GM12878 (cell line): ENCODE data around the gene CABLES1. TPM values are rescaled to one million over a fixed set of nuclear protein-coding genes. Genes with fewer than 3 reads are reported as not detected.

Experiments
- ASH2L ChIP-seq: fragments of 300-600, 200-600 bp; sonication (generic); IDR thresholded peaks from 2 replicates; pipeline ENCODE4 v1.6.1; 2017; ENCODE audit warnings: low read depth, mild to moderate bottlenecking, borderline replicate concordance
- BACH1 ChIP-seq: fragments of 450-650 bp; IDR thresholded peaks from 2 replicates; pipeline ENCODE4 v1.6.1; 2017; ENCODE audit warnings: mild to moderate bottlenecking, borderline replicate concordance
- CEBPB ChIP-seq, 2 experiments: fragments of 150-350 bp in 1 of 2; IDR thresholded peaks; 2 replicates each; pipeline ENCODE4 v1.6.1; 2012 to 2014; ENCODE audit warnings: low read depth in 2 of 2, low read length in 2 of 2, borderline replicate concordance in 1 of 2, inconsistent platforms in 1 of 2
- CREB1 ChIP-seq: IDR thresholded peaks from 2 replicates; pipeline ENCODE4 v1.6.1; 2012; ENCODE audit warnings: low read depth, mild to moderate bottlenecking, inconsistent platforms
- FOXK2 ChIP-seq: fragments of 450-650 bp; IDR thresholded peaks from 2 replicates; pipeline ENCODE4 v1.6.1; 2017; ENCODE audit warnings: mild to moderate bottlenecking, moderate library complexity
- GABPA ChIP-seq: IDR thresholded peaks from 2 replicates; pipeline ENCODE4 v1.6.1; 2014; ENCODE audit warnings: antibody characterized with exemption, low read depth, mild to moderate bottlenecking, inconsistent platforms
- HDGF ChIP-seq: fragments of 450-650 bp; IDR thresholded peaks from 2 replicates; pipeline ENCODE4 v1.6.1; 2016; ENCODE audit warnings: antibody characterized with exemption
- IRF4 ChIP-seq: IDR thresholded peaks from 2 replicates; pipeline ENCODE4 v1.6.1; 2011; ENCODE audit warnings: low read depth, low read length
- JUND ChIP-seq: IDR thresholded peaks from 2 replicates; pipeline ENCODE4 v1.6.1; 2012; ENCODE audit warnings: low read depth, mild to moderate bottlenecking, low read length, improper control_type of control experiment, moderate library complexity
- MXI1 ChIP-seq: fragments of 150-350 bp; IDR thresholded peaks from 2 replicates; pipeline ENCODE4 v1.6.1; 2011; ENCODE audit warnings: low read depth, mild to moderate bottlenecking, inconsistent platforms, low read length, improper control_type of control experiment
- NR2C2 ChIP-seq: IDR thresholded peaks from 2 replicates; pipeline ENCODE4 v1.6.1; 2011; ENCODE audit warnings: borderline replicate concordance, low read depth; ENCODE audit not compliant: control insufficient read depth, insufficient read length
- RB1 ChIP-seq: fragments of 450-650 bp; formaldehyde crosslinking; IDR thresholded peaks from 2 replicates; pipeline ENCODE4 v1.6.1; 2017; ENCODE audit warnings: mild to moderate bottlenecking, borderline replicate concordance
- RELA ChIP-seq: fragments of 450-650 bp; IDR thresholded peaks from 2 replicates; pipeline ENCODE4 v1.8.0; 2014; ENCODE audit warnings: borderline replicate concordance; ENCODE audit not compliant: partially characterized antibody
- TAF1 ChIP-seq: IDR thresholded peaks from 2 replicates; pipeline ENCODE4 v1.6.1; 2011; ENCODE audit warnings: mild to moderate bottlenecking, low read depth, low read length, borderline replicate concordance
- TARDBP ChIP-seq: IDR thresholded peaks from 2 replicates; pipeline ENCODE4 v1.6.1; 2016; ENCODE audit warnings: borderline replicate concordance
- TCF12 ChIP-seq: IDR thresholded peaks from 2 replicates; pipeline ENCODE4 v1.6.1; 2011; ENCODE audit warnings: low read depth, mild to moderate bottlenecking, low read length
- TCF3 ChIP-seq: IDR thresholded peaks from 2 replicates; pipeline ENCODE4 v1.6.1; 2012; ENCODE audit warnings: low read depth, mild to moderate bottlenecking, low read length, borderline replicate concordance; ENCODE audit not compliant: insufficient read depth
- ZNF274 ChIP-seq: IDR thresholded peaks from one replicate; pipeline ENCODE4 v1.8.0; 2011; ENCODE audit not compliant: insufficient read length, insufficient read depth
- polyA plus RNA-seq, 11 experiments: library from polyadenylated mRNA; depleted of rRNA in 4 of 11; unstranded in 6 of 11; stranded (reverse) in 5 of 11; fragments of >200 nt; fragmentation: Nextera tagmentation in 4 of 11; fragmentation: Illumina TruSeq in 1 of 11; extraction: Ambion mirVana in 4 of 11; extraction: Trizol in 1 of 11; gene quantifications; 1 replicate in 1 of 11; 2 replicates in 10 of 11; pipeline versions ENCODE4 v1.2.1 to v1.2.3, GENCODE V29; 2011 to 2016; ENCODE audit warnings: inconsistent platforms in 2 of 11, missing spikeins in 2 of 11, low read depth in 1 of 11
- total RNA-seq, 4 experiments: library from RNA; depleted of rRNA in 3 of 4; stranded (reverse); fragments of >200 nt in 3 of 4; fragmentation: Illumina TruSeq in 1 of 4; extraction: Trizol in 1 of 4; gene quantifications; 2 replicates each; pipeline versions ENCODE4 v1.2.1 to v1.2.3, GENCODE V29; 2013 to 2021
- TF ChIP-seq, protein P1 (sequence below): fragments of 450-650 bp; IDR thresholded peaks from 2 replicates; pipeline ENCODE4 v1.6.1; 2016; ENCODE audit warnings: mild to moderate bottlenecking
- TF ChIP-seq, protein P2 (sequence below): fragments of 450-650 bp; conservative IDR thresholded peaks from 2 replicates; pipeline ENCODE4 v1.6.1; 2017; ENCODE audit warnings: mild to moderate bottlenecking, moderate library complexity
- TF ChIP-seq, protein P3 (sequence below): IDR thresholded peaks from 2 replicates; pipeline ENCODE4 v1.6.1; 2011; ENCODE audit warnings: borderline replicate concordance, low read depth, mild to moderate bottlenecking, moderate library complexity, low read length; ENCODE audit not compliant: insufficient read depth, poor library complexity, severe bottlenecking
- TF ChIP-seq, protein P4 (sequence below): IDR thresholded peaks from 2 replicates; pipeline ENCODE4 v1.6.1; 2011; ENCODE audit warnings: mild to moderate bottlenecking, low read depth, low read length, moderate library complexity; ENCODE audit not compliant: insufficient replicate concordance

The CABLES1 gene
- total and polyA plus RNA-seq, 10 of the 15 experiments (the other 5 are each of a cell fraction or from before 2014, with no cell fraction given): 2.9 to 27.2 (median 8.2) TPM

DNA sequence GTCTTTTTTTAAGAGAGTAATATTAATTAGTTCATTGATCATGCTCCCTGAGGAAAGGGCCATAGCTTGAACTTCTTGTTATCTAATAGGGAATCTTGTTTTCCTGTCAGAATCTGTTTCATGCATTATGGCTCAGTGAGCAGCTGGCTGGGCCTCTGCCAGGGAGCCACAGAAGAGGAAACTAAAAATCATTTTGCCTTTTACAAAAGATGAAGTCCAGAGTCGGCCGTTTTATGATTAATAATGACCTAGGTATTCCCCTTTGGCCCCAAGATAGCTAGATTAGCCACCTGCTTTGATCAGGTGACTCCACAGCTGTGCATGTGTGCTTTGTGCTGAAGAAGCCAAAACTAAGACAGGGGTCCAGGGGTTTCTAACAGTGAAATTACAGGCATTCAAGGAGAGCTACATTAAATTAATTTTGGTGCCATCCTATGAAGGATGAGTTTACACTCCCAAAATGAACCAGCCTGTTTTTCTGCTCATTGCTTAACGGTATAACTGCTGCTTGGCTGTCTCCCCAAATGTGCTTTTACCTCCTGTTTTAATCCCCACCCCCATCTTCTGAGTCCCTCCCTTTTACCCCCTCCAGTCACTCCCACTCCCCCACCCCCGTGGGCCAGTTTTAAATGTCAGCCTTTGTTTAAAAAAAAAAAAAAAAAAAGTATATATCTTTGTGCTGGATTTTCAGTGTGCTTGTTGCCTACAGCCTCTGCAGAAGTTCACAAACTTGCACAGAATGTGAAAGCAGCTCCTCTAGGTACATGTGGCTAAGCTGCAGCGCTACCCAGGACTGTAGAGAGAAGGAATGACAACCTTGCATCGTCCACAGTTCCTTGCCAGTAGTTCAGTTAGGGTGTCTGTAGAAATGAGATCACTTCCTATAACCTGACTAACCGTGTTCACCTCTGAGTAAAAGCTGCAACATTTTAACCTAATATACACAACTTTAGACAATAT is 93.1 kb downstream of the CABLES1 start (continued):
- TF ChIP-seq, protein P1, sequence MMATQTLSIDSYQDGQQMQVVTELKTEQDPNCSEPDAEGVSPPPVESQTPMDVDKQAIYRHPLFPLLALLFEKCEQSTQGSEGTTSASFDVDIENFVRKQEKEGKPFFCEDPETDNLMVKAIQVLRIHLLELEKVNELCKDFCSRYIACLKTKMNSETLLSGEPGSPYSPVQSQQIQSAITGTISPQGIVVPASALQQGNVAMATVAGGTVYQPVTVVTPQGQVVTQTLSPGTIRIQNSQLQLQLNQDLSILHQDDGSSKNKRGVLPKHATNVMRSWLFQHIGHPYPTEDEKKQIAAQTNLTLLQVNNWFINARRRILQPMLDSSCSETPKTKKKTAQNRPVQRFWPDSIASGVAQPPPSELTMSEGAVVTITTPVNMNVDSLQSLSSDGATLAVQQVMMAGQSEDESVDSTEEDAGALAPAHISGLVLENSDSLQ: no peak
- TF ChIP-seq TAF1: peak; percentile 51; the same call in 1 of the 2 replicates
- no peak for TF ChIP-seq FOXK2
- TF ChIP-seq ZNF274: no peak
- no peak for TF ChIP-seq RELA
- no peak for TF ChIP-seq HDGF
- TF ChIP-seq MXI1: peak; percentile 55; the same call in 1 of the 2 replicates
- no peak for TF ChIP-seq RB1
- peak; percentile 98 for TF ChIP-seq TCF12
- TF ChIP-seq JUND: no peak
- TF ChIP-seq, protein P2, sequence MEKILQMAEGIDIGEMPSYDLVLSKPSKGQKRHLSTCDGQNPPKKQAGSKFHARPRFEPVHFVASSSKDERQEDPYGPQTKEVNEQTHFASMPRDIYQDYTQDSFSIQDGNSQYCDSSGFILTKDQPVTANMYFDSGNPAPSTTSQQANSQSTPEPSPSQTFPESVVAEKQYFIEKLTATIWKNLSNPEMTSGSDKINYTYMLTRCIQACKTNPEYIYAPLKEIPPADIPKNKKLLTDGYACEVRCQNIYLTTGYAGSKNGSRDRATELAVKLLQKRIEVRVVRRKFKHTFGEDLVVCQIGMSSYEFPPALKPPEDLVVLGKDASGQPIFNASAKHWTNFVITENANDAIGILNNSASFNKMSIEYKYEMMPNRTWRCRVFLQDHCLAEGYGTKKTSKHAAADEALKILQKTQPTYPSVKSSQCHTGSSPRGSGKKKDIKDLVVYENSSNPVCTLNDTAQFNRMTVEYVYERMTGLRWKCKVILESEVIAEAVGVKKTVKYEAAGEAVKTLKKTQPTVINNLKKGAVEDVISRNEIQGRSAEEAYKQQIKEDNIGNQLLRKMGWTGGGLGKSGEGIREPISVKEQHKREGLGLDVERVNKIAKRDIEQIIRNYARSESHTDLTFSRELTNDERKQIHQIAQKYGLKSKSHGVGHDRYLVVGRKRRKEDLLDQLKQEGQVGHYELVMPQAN: 0 out of 2 replicates have a peak, but pooled peaks have one; percentile 29
- TF ChIP-seq CEBPB (IDR thresholded peaks at IDR 0.05; ENCODE audit: borderline replicate concordance in 1 of 2, low read depth in 2 of 2, low read length in 2 of 2): 0 out of 4 replicates have a peak, but pooled peaks of 1 of the 2 experiments have one; percentile 41
- no peak for TF ChIP-seq TARDBP
- TF ChIP-seq, protein P3, sequence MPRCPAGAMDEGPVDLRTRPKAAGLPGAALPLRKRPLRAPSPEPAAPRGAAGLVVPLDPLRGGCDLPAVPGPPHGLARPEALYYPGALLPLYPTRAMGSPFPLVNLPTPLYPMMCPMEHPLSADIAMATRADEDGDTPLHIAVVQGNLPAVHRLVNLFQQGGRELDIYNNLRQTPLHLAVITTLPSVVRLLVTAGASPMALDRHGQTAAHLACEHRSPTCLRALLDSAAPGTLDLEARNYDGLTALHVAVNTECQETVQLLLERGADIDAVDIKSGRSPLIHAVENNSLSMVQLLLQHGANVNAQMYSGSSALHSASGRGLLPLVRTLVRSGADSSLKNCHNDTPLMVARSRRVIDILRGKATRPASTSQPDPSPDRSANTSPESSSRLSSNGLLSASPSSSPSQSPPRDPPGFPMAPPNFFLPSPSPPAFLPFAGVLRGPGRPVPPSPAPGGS: peak; percentile 44
- TF ChIP-seq GABPA: peak; percentile 54
- TF ChIP-seq TCF3: peak; percentile 97; the same call in 1 of the 2 replicates
- no peak for TF ChIP-seq NR2C2
- TF ChIP-seq, protein P4, sequence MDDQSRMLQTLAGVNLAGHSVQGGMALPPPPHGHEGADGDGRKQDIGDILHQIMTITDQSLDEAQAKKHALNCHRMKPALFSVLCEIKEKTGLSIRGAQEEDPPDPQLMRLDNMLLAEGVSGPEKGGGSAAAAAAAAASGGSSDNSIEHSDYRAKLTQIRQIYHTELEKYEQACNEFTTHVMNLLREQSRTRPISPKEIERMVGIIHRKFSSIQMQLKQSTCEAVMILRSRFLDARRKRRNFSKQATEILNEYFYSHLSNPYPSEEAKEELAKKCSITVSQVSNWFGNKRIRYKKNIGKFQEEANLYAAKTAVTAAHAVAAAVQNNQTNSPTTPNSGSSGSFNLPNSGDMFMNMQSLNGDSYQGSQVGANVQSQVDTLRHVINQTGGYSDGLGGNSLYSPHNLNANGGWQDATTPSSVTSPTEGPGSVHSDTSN: peak; percentile 9
- no peak for TF ChIP-seq BACH1
- 0 out of 2 replicates have a peak, but pooled peaks have one; percentile 53 for TF ChIP-seq ASH2L
- peak; percentile 83 for TF ChIP-seq CREB1
- TF ChIP-seq IRF4: peak; percentile 57; the same call in 1 of the 2 replicates
